NCI-H1048 (cell line): Measurements from ENCODE around the gene DCLRE1B.
A peak's percentile ranks its signal among the peaks of the same experiment; 100 is the strongest.

Source experiments
- DNase-seq: peaks from one replicate; lab custom pipeline; 2025; lab: John Stamatoyannopoulos, UW

Gene DCLRE1B

GRCh38 chr1:113928187-113928930 is 23.2 kb downstream of the DCLRE1B start:
- no peak for DNase-seq

- peak; percentile 64 for DNase-seq
These were observed 24.0 kb downstream of the DCLRE1B start, which contains the start of gene HIPK1 for GRCh38 chr1:113928941-113929749. TSS of gene HIPK1 (plus strand) at chr1:113929324.

- DNase-seq: no peak
These were observed 24.8 kb downstream of the DCLRE1B start for GRCh38 chr1:113929750-113930498.

- no peak for DNase-seq
These were observed 25.5 kb downstream of the DCLRE1B start for GRCh38 chr1:113930499-113931161.

GRCh38 chr1:113931451-113931851 is 26.3 kb downstream of the DCLRE1B start:
- no peak for DNase-seq

- no peak for DNase-seq
These were observed 28.9 kb downstream of the DCLRE1B start for GRCh38 chr1:113934006-113934405.

- no peak for DNase-seq
These were observed 29.5 kb downstream of the DCLRE1B start for GRCh38 chr1:113934511-113935055.

GRCh38 chr1:113935176-113935575 is 30.1 kb downstream of the DCLRE1B start:
- no peak for DNase-seq

- no peak for DNase-seq
These were observed 30.8 kb downstream of the DCLRE1B start for GRCh38 chr1:113935970-113936369.

- no peak for DNase-seq
These were observed 32.0 kb downstream of the DCLRE1B start for GRCh38 chr1:113937146-113937545.

- DNase-seq: no peak
These were observed 33.1 kb downstream of the DCLRE1B start for GRCh38 chr1:113938192-113938591.

- no peak for DNase-seq
These were observed 35.5 kb downstream of the DCLRE1B start for GRCh38 chr1:113940365-113941244.

GRCh38 chr1:113941245-113941559 is 36.1 kb downstream of the DCLRE1B start:
- no peak for DNase-seq

- DNase-seq: no peak
These were observed 37.4 kb downstream of the DCLRE1B start for GRCh38 chr1:113942527-113942926.

- no peak for DNase-seq
These were observed 38.1 kb downstream of the DCLRE1B start for GRCh38 chr1:113943028-113943811.

GRCh38 chr1:113945329-113945728 is 40.2 kb downstream of the DCLRE1B start:
- DNase-seq: no peak

GRCh38 chr1:113946112-113946511 is 41.0 kb downstream of the DCLRE1B start:
- no peak for DNase-seq

GRCh38 chr1:113946678-113947387 is 41.7 kb downstream of the DCLRE1B start:
- no peak for DNase-seq

- no peak for DNase-seq
These were observed 42.4 kb downstream of the DCLRE1B start for GRCh38 chr1:113947388-113948107.
